ENCODE data around the gene PDE4C.

GRCh38 chr19:18226956-18227780 lies 930 bp upstream of the PDE4C start:
- TF ChIP-seq CTCF (conservative IDR thresholded peaks at IDR 0.05; ENCODE audit: low read length) (no peak), EZH2phosphoT487 (IDR thresholded peaks at IDR 0.05; ENCODE audit: borderline replicate concordance, low read depth, low read length) (no peak)
